ENCODE data around the gene GTPBP10.

GRCh38 chr7:90345595-90346335 lies 751 bp upstream of the GTPBP10 start:
- TF ChIP-seq CTCF (IDR thresholded peaks at IDR 0.05; ENCODE audit: insufficient read depth, low read length) (no peak), GABPA (IDR thresholded peaks at IDR 0.05; ENCODE audit: low read depth) (0 out of 2 replicates have a peak, but pooled peaks have one; percentile 35), POLR2AphosphoS5 (IDR thresholded peaks at IDR 0.05; ENCODE audit: low read depth) (no peak; the same call in 1 of the 2 replicates), SPI1 (IDR thresholded peaks at IDR 0.05; ENCODE audit: borderline replicate concordance, low read depth) (peak; percentile 90)
- TF ChIP-seq, protein P1, sequence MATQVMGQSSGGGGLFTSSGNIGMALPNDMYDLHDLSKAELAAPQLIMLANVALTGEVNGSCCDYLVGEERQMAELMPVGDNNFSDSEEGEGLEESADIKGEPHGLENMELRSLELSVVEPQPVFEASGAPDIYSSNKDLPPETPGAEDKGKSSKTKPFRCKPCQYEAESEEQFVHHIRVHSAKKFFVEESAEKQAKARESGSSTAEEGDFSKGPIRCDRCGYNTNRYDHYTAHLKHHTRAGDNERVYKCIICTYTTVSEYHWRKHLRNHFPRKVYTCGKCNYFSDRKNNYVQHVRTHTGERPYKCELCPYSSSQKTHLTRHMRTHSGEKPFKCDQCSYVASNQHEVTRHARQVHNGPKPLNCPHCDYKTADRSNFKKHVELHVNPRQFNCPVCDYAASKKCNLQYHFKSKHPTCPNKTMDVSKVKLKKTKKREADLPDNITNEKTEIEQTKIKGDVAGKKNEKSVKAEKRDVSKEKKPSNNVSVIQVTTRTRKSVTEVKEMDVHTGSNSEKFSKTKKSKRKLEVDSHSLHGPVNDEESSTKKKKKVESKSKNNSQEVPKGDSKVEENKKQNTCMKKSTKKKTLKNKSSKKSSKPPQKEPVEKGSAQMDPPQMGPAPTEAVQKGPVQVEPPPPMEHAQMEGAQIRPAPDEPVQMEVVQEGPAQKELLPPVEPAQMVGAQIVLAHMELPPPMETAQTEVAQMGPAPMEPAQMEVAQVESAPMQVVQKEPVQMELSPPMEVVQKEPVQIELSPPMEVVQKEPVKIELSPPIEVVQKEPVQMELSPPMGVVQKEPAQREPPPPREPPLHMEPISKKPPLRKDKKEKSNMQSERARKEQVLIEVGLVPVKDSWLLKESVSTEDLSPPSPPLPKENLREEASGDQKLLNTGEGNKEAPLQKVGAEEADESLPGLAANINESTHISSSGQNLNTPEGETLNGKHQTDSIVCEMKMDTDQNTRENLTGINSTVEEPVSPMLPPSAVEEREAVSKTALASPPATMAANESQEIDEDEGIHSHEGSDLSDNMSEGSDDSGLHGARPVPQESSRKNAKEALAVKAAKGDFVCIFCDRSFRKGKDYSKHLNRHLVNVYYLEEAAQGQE (IDR thresholded peaks at IDR 0.05; ENCODE audit: insufficient replicate concordance, low read depth) = no peak
